ENCODE results near the gene PPP2R1A.
"Not testable (repeated sequence)": the region's sequence is repeated elsewhere in the genome, so short reads cannot be mapped to it uniquely, and the experiment has no call there.

Gene PPP2R1A

DNA sequence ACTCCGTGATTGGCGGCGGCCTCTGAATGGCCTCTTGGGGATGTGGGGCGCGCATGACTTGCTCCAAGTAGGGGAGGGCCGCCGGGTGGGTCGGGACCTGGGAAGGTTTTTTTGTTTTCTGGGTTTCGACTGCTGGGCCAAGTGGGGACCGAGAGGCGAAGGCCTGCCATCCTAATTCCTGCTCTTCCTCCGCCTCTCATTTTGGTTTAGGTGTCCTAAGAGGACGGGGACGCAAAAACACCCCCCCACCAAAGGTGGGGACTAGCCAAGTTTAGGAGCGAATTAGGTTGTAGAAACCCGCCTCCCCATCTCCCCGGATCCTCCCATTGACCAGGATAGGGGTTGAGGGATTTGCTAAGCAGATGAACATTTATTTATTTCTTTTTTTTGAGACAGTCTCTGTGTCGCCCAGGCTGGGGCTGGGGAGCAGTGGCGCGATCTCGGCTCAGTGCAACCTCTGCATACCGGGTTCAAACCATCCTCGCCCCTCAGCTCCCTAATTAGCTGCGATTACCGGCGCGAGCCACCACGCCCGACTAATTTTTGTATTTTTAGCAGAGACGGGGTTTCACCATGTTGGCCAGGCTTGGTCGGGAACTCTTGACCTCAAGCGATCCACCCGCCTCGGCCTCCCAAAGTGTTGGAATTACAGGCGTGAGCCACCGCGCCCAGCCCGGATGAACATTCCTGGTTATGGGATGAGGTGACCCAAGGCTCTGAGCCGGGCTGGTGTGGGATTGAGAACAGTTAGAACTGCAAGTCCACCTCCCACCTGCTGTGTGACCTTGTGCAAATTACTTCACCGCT is 838 bp downstream of the PPP2R1A start:
- Mint-ChIP-seq H3K36me3 (peaks cover 29 to 35% of the 10 kb centered on the region in 2 donors), H3K27me3 (no peaks in the 10 kb centered on the region), H3K27ac (peak overlapping the region; percentile 100), H3K4me1 (peaks cover 29 to 61% of the 10 kb centered on the region in 2 donors), H3K9me3 (no peaks in the 10 kb centered on the region), H3K4me3 (peak overlapping the region; percentile 98 to 99)
- DNase-seq (no peak), ATAC-seq (replicated peaks) (no peak)

DNA sequence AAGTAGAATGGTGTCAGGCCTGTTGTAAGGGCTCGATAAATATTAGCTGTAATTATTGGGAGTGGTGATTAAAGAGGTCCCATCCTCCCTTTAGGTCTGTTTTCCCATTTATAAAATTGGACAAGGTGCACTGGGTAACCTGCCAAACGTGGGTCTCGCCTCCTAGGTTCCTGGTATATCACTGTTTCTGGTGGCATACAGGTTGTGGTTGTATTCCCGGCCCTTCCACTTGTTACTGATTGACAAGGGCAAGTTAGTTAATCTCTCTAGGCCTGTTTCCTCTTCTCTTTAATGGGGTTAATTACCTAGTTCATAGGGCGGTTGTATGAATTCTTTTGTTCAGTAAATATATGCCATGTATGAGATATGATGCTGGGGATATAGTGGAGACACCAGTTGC is 1.5 kb downstream of the PPP2R1A start:
- Mint-ChIP-seq H3K36me3 (peaks cover 31 to 36% of the 10 kb centered on the region in 2 donors), H3K4me1 (peaks cover 29 to 62% of the 10 kb centered on the region in 2 donors), H3K9me3 (no peaks in the 10 kb centered on the region), H3K27me3 (no peaks in the 10 kb centered on the region), H3K4me3 (peak overlapping the region; percentile 98 to 99), H3K27ac (peak overlapping the region; percentile 100)
- ATAC-seq (replicated peaks) (no peak), DNase-seq (no peak)

DNA sequence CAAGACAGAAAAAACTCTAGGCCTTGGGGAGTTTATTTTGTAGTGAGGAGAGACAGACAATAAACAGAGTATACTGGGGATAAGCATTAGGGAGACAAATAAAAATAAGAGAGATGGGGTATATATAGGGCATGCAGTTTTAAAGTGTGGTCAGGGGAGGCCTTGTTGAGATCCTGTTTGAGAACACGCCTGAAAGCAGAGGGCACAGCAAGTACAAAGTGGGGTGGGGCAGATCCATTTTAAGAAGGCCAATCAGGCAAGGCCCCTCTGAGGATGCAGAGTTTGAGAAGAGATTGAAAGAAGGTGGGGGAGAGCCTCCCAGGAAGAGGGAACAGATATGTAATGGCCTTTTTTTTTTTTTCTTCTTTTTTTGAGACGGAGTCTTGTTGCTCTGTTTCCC is 2.1 kb downstream of the PPP2R1A start:
- Mint-ChIP-seq H3K4me3 (peak overlapping the region; percentile 98 to 99), H3K36me3 (peaks cover 36 to 40% of the 10 kb centered on the region in 2 donors), H3K4me1 (peaks cover 29 to 66% of the 10 kb centered on the region in 2 donors), H3K9me3 (no peaks in the 10 kb centered on the region), H3K27ac (peak overlapping the region; percentile 59), H3K27me3 (no peaks in the 10 kb centered on the region)
- no peak for ATAC-seq (replicated peaks)
- no peak for DNase-seq

DNA sequence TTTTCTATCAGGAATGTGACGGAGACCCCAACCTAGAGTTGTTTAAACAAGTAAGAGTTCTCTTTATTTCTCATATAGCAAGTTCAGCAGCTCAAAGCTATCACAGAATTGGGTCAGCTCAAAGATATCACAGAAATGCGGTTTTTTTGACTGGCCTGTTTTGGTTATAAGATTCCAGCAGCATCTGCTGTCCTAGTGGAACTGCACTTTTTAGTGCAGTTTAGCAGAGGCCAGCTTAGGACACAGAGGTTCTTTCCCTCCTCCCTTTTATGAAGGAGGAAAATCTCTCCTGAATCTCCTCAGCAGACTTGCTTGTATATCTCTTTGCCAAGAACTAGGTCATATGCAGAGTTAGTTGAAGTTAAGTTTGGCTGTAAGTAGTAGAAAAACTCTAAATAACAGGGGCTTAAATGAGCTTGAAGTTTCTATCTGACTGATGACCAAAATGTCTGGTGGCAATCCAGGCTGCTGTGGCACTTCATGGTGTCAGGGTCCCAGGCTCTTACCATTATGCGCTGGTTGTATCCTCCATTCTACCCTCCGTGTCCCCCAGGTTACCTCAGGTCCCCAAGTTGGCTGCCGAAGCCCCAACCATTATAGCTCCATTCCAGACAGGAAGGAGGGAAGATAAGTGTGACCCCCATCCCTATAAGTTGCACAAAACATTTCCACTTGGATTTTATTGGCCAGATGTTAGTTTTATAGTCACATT is 6.6 kb downstream of the PPP2R1A start:
- Mint-ChIP-seq H3K4me3 (no peak overlapping the region), H3K36me3 (peaks cover 45 to 58% of the 10 kb centered on the region in 2 donors), H3K9me3 (no peaks in the 10 kb centered on the region), H3K27me3 (no peaks in the 10 kb centered on the region), H3K27ac (peak overlapping the region; percentile 14), H3K4me1 (peaks cover 39 to 80% of the 10 kb centered on the region in 2 donors)
- ATAC-seq (replicated peaks) (no peak), DNase-seq (no peak)

DNA sequence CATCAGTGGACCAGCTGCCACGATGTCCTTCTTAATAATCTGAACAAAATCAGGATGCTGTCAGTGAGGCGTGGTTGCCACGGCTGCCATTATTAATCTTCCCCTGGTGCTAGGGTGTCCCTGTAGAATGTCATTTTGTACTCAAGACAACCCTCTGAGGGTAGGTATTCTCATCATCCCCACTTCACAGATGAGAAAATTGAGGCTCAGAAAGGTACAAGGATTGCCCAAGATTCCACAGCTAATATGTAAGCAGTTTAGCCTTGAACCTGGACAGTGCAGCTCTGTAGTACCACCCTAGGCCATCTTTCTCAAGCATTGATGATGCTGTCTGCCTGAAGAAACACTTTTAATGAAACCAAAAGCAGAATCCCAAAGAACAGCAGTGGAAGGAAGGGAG is 8.1 kb downstream of the PPP2R1A start:
- ATAC-seq (replicated peaks) (no peak), DNase-seq (no peak)
- H3K27me3 Mint-ChIP-seq: no peaks in the 10 kb centered on the region
- no peak overlapping the region for H3K4me3 Mint-ChIP-seq
- H3K4me1 Mint-ChIP-seq: peaks cover 33 to 74% of the 10 kb centered on the region in 2 donors
- H3K27ac Mint-ChIP-seq: no peak overlapping the region
- no peaks in the 10 kb centered on the region for H3K9me3 Mint-ChIP-seq
- H3K36me3 Mint-ChIP-seq: peaks cover 40 to 58% of the 10 kb centered on the region in 2 donors

DNA sequence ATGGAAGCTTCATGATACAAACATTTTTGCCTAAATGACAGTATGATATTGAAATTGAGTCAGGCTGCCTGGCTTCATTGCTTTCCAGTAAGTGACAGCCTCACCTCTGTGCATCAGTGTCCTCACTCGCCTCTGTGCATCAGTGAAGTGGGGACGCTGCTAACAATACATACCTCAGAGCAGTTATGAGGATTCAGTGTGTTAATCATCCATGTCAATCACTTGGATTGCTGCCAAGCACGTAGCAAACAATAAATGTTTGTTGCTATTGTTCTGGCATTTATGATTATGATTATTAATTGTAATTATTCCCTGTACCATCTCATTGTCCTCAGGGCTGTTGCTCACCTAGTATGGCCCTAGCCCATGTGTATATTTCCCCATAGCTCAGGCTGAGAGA is 8.8 kb downstream of the PPP2R1A start:
- H3K4me3 Mint-ChIP-seq: no peak overlapping the region
- H3K9me3 Mint-ChIP-seq: no peaks in the 10 kb centered on the region
- H3K27me3 Mint-ChIP-seq: no peaks in the 10 kb centered on the region
- H3K36me3 Mint-ChIP-seq: peaks cover 41 to 61% of the 10 kb centered on the region in 2 donors
- DNase-seq (no peak), ATAC-seq (replicated peaks) (no peak)
- peaks cover 32 to 73% of the 10 kb centered on the region in 2 donors for H3K4me1 Mint-ChIP-seq
- peak overlapping the region; percentile 51 for H3K27ac Mint-ChIP-seq

DNA sequence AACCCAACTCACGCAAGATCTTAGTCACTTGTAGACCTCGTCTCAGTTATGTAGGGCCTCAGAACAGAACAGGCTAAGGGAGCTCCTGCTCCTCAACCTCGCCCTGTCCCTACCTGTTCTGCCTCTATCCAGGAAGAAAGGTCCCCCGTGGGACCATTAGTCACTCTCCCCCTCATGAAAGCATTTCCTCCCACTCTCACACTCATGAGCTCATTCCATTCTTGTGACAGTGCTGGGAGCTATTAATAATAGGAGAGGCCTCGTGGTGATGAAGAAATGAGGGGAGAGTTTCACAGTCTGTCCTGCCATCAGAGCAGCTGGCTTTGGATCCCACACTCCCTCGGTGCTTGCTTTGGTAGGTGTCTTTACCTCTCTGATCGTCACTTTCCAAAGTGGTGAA is 10.2 kb downstream of the PPP2R1A start:
- peak overlapping the region in 1 of 2 donors; percentile 28 for H3K4me3 Mint-ChIP-seq
- no peaks in the 10 kb centered on the region for H3K9me3 Mint-ChIP-seq
- no peak for DNase-seq
- H3K27me3 Mint-ChIP-seq: no peaks in the 10 kb centered on the region
- peaks cover 31 to 73% of the 10 kb centered on the region in 2 donors for H3K4me1 Mint-ChIP-seq
- H3K27ac Mint-ChIP-seq: peak overlapping the region; percentile 81
- peaks cover 42 to 64% of the 10 kb centered on the region in 2 donors for H3K36me3 Mint-ChIP-seq
- peak; percentile 34 to 58 for ATAC-seq (replicated peaks)

DNA sequence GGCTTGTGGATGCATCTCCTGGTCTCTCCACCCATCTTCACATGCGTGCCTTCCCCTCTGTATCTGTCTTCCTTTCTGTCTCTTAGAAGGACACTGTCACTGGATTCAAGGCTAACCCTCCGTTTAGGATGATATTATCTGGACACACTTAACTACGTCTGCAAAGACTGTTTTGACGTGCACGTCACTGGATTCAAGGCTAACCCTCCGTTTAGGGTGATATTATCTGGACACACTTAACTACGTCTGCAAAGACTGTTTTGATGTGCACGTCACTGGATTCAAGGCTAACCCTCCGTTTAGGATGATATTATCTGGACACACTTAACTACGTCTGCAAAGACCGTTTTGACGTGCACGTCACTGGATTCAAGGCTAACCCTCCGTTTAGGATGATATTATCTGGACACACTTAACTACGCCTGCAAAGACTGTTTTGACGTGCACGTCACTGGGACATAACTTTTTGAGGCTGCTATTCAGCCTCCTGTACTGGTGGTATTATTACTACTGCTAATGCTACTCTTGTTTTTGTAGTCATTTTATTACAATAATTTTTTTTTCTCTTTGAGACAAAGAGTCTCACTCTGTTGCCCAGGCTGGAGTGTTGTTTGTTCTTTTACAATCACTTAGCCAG is 11.0 kb downstream of the PPP2R1A start:
- not testable (repeated sequence) for H3K4me3 Mint-ChIP-seq; H3K9me3 Mint-ChIP-seq; ATAC-seq (replicated peaks); H3K27ac Mint-ChIP-seq; H3K27me3 Mint-ChIP-seq; DNase-seq
- H3K4me1 Mint-ChIP-seq: peaks cover 38 to 77% of the 10 kb centered on the region in 2 donors
- H3K36me3 Mint-ChIP-seq: peaks cover 48 to 67% of the 10 kb centered on the region in 2 donors

DNA sequence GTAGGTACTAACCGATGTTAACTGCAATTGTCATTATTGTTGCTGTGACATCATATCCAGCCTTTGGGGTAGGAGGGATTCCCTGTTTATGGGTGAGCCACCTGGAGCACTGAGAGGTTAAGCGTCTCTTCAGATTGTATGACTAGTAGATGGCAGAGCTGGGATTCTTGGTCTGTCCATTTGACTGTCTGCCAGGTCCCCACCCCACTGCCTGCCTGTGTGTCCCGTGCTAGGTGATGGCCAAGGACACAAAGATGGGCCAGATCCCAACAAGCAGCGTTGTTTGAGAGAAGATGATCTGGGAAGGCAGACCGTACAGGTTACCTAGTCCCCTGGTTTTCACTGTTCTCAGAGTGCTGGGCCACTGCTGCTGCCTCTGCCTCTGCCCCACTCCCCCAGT is 16.6 kb downstream of the PPP2R1A start:
- no peak for DNase-seq
- no peaks in the 10 kb centered on the region for H3K9me3 Mint-ChIP-seq
- no peak overlapping the region for H3K4me3 Mint-ChIP-seq
- H3K36me3 Mint-ChIP-seq: peaks cover 51 to 67% of the 10 kb centered on the region in 2 donors
- no peak for ATAC-seq (replicated peaks)
- H3K4me1 Mint-ChIP-seq: peaks cover 22 to 36% of the 10 kb centered on the region in 2 donors
- peak overlapping the region; percentile 67 for H3K27ac Mint-ChIP-seq
- no peaks in the 10 kb centered on the region for H3K27me3 Mint-ChIP-seq

DNA sequence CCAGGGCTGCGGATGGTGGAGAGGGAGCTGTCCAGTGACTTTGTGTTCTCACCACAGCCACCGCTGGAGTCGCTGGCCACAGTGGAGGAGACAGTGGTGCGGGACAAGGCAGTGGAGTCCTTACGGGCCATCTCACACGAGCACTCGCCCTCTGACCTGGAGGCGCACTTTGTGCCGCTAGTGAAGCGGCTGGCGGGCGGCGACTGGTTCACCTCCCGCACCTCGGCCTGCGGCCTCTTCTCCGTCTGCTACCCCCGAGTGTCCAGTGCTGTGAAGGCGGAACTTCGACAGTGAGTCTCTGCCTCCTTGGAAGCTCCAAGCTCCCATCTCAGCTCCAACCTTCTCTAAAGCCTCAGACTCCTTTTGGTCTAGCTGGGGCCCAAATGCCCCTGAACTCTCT is 21.4 kb downstream of the PPP2R1A start:
- DNase-seq (no peak), ATAC-seq (replicated peaks) (no peak)
- peaks cover 0 to 2% of the 10 kb centered on the region in 2 donors for H3K4me1 Mint-ChIP-seq
- H3K9me3 Mint-ChIP-seq: no peaks in the 10 kb centered on the region
- H3K27ac Mint-ChIP-seq: no peak overlapping the region
- no peak overlapping the region for H3K4me3 Mint-ChIP-seq
- peaks cover 43 to 58% of the 10 kb centered on the region in 2 donors for H3K36me3 Mint-ChIP-seq
- no peaks in the 10 kb centered on the region for H3K27me3 Mint-ChIP-seq

DNA sequence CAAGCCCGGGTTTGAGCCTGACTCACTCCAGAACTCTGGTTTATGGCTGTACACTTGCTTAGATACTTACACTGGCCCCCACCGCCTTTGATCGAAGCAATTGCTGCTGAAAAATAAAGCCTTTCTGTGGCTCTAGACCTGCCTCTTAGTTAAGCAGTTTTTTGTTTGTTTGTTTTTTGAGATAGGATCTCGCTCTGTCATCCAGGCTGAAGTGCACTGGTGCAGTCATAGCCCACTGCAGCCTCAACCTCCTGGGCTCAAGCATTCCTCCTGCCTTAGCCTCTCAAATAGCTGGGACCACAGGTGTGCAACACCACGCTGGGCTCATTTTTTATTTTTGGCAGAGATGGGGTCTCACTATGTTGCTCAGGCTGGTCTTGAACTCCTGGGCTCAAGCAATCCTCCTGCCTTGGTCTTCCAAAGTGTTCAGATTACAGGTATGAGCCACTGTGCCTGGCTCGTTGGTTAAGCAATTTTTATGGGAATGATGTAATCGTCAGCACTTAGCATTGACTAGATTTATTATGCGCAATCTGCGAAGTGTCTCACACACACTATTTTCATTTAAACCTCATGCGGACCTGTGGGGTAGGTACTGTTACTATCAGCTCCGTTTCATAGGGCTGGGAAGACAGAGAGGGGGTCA is 22.2 kb downstream of the PPP2R1A start:
- DNase-seq: no peak
- peaks cover 0 to 4% of the 10 kb centered on the region in 2 donors for H3K4me1 Mint-ChIP-seq
- H3K36me3 Mint-ChIP-seq: peaks cover 47 to 56% of the 10 kb centered on the region in 2 donors
- no peaks in the 10 kb centered on the region for H3K27me3 Mint-ChIP-seq
- H3K27ac Mint-ChIP-seq: peak overlapping the region; percentile 52
- H3K9me3 Mint-ChIP-seq: no peaks in the 10 kb centered on the region
- H3K4me3 Mint-ChIP-seq: no peak overlapping the region
- no peak for ATAC-seq (replicated peaks)

DNA sequence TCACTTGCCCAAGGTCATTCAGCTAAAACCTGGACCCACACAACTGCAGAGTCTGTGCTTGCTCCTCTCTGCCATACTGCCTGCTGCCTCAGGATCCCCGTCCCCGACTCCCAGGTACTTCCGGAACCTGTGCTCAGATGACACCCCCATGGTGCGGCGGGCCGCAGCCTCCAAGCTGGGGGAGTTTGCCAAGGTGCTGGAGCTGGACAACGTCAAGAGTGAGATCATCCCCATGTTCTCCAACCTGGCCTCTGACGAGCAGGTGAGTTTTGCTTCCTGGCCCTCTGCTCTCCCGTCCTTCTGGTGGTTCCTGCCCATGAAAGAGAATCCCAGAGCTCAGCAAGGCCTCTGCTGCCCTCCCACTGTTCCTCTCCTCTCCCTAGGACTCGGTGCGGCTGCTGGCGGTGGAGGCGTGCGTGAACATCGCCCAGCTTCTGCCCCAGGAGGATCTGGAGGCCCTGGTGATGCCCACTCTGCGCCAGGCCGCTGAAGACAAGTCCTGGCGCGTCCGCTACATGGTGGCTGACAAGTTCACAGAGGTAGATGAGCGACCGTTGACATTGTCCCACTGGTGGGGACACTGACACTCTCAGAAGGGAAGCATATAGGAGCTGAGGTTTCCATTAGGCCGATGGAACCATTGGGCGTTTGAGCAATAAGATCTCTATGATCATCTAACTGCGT is 22.9 kb downstream of the PPP2R1A start:
- ATAC-seq (replicated peaks) (no peak), DNase-seq (no peak)
- peaks cover 0 to 7% of the 10 kb centered on the region in 2 donors for H3K4me1 Mint-ChIP-seq
- peaks cover 51 to 61% of the 10 kb centered on the region in 2 donors for H3K36me3 Mint-ChIP-seq
- H3K4me3 Mint-ChIP-seq: peak overlapping the region in 1 of 2 donors; percentile 39
- no peaks in the 10 kb centered on the region for H3K27me3 Mint-ChIP-seq
- H3K9me3 Mint-ChIP-seq: no peaks in the 10 kb centered on the region
- peak overlapping the region; percentile 14 for H3K27ac Mint-ChIP-seq

DNA sequence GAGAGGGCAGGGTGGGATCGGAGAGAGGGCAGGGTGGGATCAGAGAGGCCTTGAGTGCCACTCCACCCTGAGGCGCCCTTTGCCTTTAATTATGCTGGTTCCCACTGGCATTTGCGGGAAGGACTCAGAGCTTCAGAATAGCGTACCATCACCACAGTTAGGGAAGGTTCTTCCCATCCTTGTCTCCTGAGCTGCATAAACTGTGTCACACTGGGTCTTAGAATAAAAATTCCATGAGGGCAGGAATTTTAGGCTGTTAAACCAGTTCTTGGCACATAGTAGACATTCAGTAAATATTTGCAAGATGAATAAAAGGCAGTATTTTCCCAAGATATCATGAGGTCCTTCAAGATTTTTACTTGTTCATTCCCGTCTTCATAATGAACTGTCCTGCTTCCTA is 24.4 kb downstream of the PPP2R1A start:
- DNase-seq: no peak
- Mint-ChIP-seq H3K27ac (no peak overlapping the region), H3K4me1 (peaks cover 0 to 8% of the 10 kb centered on the region in 2 donors), H3K36me3 (peaks cover 55 to 67% of the 10 kb centered on the region in 2 donors), H3K9me3 (no peaks in the 10 kb centered on the region), H3K27me3 (no peaks in the 10 kb centered on the region), H3K4me3 (no peak overlapping the region)
- ATAC-seq (replicated peaks): no peak

Data from stimulated activated naive B cell treated with anti-CD40 and anti-IgM and Interleukin-4, amounts not matched to agents 10 μg/mL and 1 μg/mL and 100 μg/mL, for 72 hours (primary cell).